ENCODE data around the gene KLK11. TPM values are rescaled to one million over a fixed set of nuclear protein-coding genes. Genes with fewer than 3 reads are reported as not detected.

Gene KLK11
- total and polyA plus RNA-seq, 4 donors, result 0.07 to 0.25 TPM; not detected in 2

DNA sequence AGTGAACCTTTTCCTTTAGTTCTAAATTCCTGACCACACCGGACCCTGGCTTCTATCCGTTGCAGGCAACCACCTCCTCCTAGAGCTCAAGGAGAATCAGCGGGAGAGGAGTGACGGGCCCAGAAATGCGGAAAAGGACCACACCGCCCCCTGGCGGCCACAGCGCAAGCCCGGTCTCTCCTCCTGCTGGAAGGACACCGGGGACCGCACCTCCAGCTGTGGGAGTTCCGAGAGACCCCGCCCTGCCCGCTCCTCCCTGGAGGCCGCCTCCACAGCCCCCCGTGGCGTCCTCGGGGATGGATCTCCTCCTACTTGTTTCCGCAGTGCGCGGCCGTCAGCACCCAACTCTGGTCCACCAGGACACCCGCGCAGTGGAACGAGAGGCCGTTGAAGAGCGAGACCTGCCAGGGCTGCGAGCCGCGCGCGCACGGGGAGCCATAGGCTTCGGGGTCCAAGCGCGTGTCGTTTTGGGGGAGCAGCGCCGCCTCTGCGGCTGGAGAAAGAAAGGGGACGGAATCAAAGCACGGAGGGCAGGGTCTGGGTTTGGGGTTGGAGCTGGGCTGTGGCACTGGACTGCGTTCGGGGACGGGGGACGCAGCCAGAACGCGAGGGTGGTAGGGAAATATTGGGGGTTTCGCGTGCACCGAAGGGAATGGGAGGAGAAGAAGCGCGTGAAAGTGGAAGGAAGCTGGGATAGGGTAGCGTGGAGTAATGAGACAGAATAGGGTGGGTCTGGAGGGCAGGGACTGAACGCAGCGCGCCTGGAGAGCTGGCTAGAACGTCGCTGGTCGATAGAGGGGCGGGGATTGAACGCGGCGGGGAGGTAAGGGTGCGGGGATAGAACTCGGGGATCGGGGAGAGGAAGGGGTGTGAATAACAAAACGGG lies 9.4 kb downstream of the KLK11 start:
- no peak overlapping the region for H3K4me3 ChIP-seq (ENCODE audit: low read depth in 1 of 3, low read length in 3 of 3)
- no peaks in the 10 kb centered on the region for H3K36me3 ChIP-seq (ENCODE audit: control insufficient read depth in 4 of 4, insufficient read depth in 3 of 4, low read depth in 1 of 4, low read length in 3 of 4)
- 3% methylated on average over 68 of the region's 68 CpGs for WGBS

More for the DNA sequence above, 9.4 kb downstream of the KLK11 start:
- TF ChIP-seq, protein P1, sequence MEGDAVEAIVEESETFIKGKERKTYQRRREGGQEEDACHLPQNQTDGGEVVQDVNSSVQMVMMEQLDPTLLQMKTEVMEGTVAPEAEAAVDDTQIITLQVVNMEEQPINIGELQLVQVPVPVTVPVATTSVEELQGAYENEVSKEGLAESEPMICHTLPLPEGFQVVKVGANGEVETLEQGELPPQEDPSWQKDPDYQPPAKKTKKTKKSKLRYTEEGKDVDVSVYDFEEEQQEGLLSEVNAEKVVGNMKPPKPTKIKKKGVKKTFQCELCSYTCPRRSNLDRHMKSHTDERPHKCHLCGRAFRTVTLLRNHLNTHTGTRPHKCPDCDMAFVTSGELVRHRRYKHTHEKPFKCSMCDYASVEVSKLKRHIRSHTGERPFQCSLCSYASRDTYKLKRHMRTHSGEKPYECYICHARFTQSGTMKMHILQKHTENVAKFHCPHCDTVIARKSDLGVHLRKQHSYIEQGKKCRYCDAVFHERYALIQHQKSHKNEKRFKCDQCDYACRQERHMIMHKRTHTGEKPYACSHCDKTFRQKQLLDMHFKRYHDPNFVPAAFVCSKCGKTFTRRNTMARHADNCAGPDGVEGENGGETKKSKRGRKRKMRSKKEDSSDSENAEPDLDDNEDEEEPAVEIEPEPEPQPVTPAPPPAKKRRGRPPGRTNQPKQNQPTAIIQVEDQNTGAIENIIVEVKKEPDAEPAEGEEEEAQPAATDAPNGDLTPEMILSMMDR (IDR thresholded peaks at IDR 0.05; ENCODE audit: low read depth, low read length, missing input control), result peak; percentile 42
- TF ChIP-seq HNF4A (conservative IDR thresholded peaks at IDR 0.05), result no peak
- no peak for TF ChIP-seq YY1 (IDR thresholded peaks at IDR 0.05)
- TF ChIP-seq SP1 (IDR thresholded peaks at IDR 0.05), result no peak
- TF ChIP-seq, protein P2, sequence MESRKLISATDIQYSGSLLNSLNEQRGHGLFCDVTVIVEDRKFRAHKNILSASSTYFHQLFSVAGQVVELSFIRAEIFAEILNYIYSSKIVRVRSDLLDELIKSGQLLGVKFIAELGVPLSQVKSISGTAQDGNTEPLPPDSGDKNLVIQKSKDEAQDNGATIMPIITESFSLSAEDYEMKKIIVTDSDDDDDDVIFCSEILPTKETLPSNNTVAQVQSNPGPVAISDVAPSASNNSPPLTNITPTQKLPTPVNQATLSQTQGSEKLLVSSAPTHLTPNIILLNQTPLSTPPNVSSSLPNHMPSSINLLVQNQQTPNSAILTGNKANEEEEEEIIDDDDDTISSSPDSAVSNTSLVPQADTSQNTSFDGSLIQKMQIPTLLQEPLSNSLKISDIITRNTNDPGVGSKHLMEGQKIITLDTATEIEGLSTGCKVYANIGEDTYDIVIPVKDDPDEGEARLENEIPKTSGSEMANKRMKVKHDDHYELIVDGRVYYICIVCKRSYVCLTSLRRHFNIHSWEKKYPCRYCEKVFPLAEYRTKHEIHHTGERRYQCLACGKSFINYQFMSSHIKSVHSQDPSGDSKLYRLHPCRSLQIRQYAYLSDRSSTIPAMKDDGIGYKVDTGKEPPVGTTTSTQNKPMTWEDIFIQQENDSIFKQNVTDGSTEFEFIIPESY (IDR thresholded peaks at IDR 0.05), result no peak
- TF ChIP-seq FOXA1 (IDR thresholded peaks at IDR 0.05), result no peak
- no peak for TF ChIP-seq EGR1 (IDR thresholded peaks at IDR 0.05; ENCODE audit: low read depth in 2 of 2)
- TF ChIP-seq, protein P3, sequence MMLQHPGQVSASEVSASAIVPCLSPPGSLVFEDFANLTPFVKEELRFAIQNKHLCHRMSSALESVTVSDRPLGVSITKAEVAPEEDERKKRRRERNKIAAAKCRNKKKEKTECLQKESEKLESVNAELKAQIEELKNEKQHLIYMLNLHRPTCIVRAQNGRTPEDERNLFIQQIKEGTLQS (IDR thresholded peaks at IDR 0.05), result no peak
- TF ChIP-seq JUND (IDR thresholded peaks at IDR 0.05), result no peak
- no peak for TF ChIP-seq HNF4G (IDR thresholded peaks at IDR 0.05)
- no peak for TF ChIP-seq GABPA (IDR thresholded peaks at IDR 0.05 in 1 of 2, conservative IDR thresholded peaks at IDR 0.05 in 1 of 2)
- TF ChIP-seq FOXA2 (IDR thresholded peaks at IDR 0.05), result no peak
- no peak for TF ChIP-seq RXRA (IDR thresholded peaks at IDR 0.05)
- TF ChIP-seq TAF1 (conservative IDR thresholded peaks at IDR 0.05), result no peak
- TF ChIP-seq RAD21 (IDR thresholded peaks at IDR 0.05), result peak in 1 of 2 donors; percentile 19
- TF ChIP-seq, protein P4, sequence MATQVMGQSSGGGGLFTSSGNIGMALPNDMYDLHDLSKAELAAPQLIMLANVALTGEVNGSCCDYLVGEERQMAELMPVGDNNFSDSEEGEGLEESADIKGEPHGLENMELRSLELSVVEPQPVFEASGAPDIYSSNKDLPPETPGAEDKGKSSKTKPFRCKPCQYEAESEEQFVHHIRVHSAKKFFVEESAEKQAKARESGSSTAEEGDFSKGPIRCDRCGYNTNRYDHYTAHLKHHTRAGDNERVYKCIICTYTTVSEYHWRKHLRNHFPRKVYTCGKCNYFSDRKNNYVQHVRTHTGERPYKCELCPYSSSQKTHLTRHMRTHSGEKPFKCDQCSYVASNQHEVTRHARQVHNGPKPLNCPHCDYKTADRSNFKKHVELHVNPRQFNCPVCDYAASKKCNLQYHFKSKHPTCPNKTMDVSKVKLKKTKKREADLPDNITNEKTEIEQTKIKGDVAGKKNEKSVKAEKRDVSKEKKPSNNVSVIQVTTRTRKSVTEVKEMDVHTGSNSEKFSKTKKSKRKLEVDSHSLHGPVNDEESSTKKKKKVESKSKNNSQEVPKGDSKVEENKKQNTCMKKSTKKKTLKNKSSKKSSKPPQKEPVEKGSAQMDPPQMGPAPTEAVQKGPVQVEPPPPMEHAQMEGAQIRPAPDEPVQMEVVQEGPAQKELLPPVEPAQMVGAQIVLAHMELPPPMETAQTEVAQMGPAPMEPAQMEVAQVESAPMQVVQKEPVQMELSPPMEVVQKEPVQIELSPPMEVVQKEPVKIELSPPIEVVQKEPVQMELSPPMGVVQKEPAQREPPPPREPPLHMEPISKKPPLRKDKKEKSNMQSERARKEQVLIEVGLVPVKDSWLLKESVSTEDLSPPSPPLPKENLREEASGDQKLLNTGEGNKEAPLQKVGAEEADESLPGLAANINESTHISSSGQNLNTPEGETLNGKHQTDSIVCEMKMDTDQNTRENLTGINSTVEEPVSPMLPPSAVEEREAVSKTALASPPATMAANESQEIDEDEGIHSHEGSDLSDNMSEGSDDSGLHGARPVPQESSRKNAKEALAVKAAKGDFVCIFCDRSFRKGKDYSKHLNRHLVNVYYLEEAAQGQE (IDR thresholded peaks at IDR 0.05), result no peak
- no peak for TF ChIP-seq NR2F2 (IDR thresholded peaks at IDR 0.05)
- TF ChIP-seq, protein P5, sequence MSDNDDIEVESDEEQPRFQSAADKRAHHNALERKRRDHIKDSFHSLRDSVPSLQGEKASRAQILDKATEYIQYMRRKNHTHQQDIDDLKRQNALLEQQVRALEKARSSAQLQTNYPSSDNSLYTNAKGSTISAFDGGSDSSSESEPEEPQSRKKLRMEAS (IDR thresholded peaks at IDR 0.05), result no peak
- H3K27me3 ChIP-seq (ENCODE audit: control insufficient read depth in 4 of 4, insufficient read depth in 4 of 4, low read length in 3 of 4), result peaks cover 0 to 4% (median 3%) of the 10 kb centered on the region in 4 donors
- peaks cover 0 to 13% (median 5%) of the 10 kb centered on the region in 4 donors for H3K4me1 ChIP-seq (ENCODE audit: control insufficient read depth in 4 of 4, insufficient read depth in 4 of 4, low read length in 3 of 4)
- no peak overlapping the region for H3K9ac ChIP-seq (ENCODE audit: low read depth in 1 of 2, low read length in 2 of 2)
- peak; percentile 64 for DNase-seq (ENCODE audit: low spot score)
- no peak overlapping the region for H3K27ac ChIP-seq (ENCODE audit: low read depth in 1 of 2, low read length in 2 of 2)
- H3K9me3 ChIP-seq (ENCODE audit: control insufficient read depth in 4 of 4, low read length in 3 of 4), result no peaks in the 10 kb centered on the region

Measured in liver (tissue), 9 donors.